ENCODE results near the gene RAPGEF5. TPM values are rescaled to one million over a fixed set of nuclear protein-coding genes. Genes with fewer than 3 reads are reported as not detected.

Gene RAPGEF5
- total RNA-seq, 1 experiment from 2014 or later = 15.6 TPM

DNA sequence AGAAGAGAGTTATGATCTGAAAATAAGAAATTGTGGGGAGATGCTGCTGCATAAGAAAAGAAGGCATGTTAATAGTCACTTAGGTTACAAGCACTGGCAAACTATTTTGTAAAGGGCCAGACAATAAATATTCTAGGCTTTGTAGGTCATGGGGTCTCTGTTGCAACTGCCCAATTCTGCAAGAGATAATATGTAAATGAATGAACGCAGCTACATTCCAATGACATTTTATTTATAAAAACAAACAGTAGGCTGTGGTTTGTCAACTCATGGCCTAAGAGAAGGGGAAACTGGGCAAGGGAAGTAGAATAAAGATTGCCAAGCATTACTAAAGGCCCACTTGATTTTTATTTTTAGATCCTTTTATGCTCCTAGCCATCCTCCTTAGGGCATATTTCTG, 133.1 kb downstream of the RAPGEF5 start:
- POLR2A ChIA-PET = no interaction called here
- Histone ChIP-seq H3K79me2 (ENCODE audit: insufficient read depth, low read length) (no peaks in the 10 kb centered on the region), H3K27ac (ENCODE audit: low read depth, low read length) (no peak overlapping the region), H3K9me2 (ENCODE audit: insufficient read depth) (no peaks in the 10 kb centered on the region), H3K36me3 (ENCODE audit: control insufficient read depth in 1 of 2, insufficient read depth in 2 of 2, low read length in 2 of 2) (no peaks in the 10 kb centered on the region), H3K4me1 (ENCODE audit: control insufficient read depth in 1 of 2, insufficient read depth in 2 of 2, low read length in 2 of 2) (no peaks in the 10 kb centered on the region), H3K9ac (ENCODE audit: low read length) (no peak overlapping the region), H2AFZ (ENCODE audit: low read depth, low read length, poor library complexity, severe bottlenecking) (no peak overlapping the region), H3K27me3 (ENCODE audit: insufficient read depth, low read length) (no peaks in the 10 kb centered on the region), H3K4me2 (ENCODE audit: low read length) (no peak overlapping the region), H3K4me3 (replicated peaks in 1 of 2; ENCODE audit: low read depth in 1 of 2, low read length in 2 of 2) (no peak overlapping the region), H3K9me3 (ENCODE audit: control insufficient read depth in 1 of 2, insufficient read depth in 1 of 2, low read depth in 1 of 2, low read length in 2 of 2) (no peaks in the 10 kb centered on the region), H4K20me1 (ENCODE audit: insufficient read depth) (no peaks in the 10 kb centered on the region)
- CTCF ChIA-PET = no interaction called here
- TF ChIP-seq, protein P1, sequence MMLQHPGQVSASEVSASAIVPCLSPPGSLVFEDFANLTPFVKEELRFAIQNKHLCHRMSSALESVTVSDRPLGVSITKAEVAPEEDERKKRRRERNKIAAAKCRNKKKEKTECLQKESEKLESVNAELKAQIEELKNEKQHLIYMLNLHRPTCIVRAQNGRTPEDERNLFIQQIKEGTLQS (IDR thresholded peaks at IDR 0.05) = no peak
- TF ChIP-seq, protein P2, sequence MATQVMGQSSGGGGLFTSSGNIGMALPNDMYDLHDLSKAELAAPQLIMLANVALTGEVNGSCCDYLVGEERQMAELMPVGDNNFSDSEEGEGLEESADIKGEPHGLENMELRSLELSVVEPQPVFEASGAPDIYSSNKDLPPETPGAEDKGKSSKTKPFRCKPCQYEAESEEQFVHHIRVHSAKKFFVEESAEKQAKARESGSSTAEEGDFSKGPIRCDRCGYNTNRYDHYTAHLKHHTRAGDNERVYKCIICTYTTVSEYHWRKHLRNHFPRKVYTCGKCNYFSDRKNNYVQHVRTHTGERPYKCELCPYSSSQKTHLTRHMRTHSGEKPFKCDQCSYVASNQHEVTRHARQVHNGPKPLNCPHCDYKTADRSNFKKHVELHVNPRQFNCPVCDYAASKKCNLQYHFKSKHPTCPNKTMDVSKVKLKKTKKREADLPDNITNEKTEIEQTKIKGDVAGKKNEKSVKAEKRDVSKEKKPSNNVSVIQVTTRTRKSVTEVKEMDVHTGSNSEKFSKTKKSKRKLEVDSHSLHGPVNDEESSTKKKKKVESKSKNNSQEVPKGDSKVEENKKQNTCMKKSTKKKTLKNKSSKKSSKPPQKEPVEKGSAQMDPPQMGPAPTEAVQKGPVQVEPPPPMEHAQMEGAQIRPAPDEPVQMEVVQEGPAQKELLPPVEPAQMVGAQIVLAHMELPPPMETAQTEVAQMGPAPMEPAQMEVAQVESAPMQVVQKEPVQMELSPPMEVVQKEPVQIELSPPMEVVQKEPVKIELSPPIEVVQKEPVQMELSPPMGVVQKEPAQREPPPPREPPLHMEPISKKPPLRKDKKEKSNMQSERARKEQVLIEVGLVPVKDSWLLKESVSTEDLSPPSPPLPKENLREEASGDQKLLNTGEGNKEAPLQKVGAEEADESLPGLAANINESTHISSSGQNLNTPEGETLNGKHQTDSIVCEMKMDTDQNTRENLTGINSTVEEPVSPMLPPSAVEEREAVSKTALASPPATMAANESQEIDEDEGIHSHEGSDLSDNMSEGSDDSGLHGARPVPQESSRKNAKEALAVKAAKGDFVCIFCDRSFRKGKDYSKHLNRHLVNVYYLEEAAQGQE (IDR thresholded peaks at IDR 0.05; ENCODE audit: low read depth) = no peak
- TF ChIP-seq ELF1 (IDR thresholded peaks at IDR 0.05; ENCODE audit: borderline replicate concordance, low read depth) = no peak
- no peak for TF ChIP-seq RAD21 (IDR thresholded peaks at IDR 0.05; ENCODE audit: low read depth)
- no peak for TF ChIP-seq TCF7L2 (IDR thresholded peaks at IDR 0.05; ENCODE audit: borderline replicate concordance, extremely low read depth, insufficient read depth, insufficient read length)
- TF ChIP-seq ZNF274 (IDR thresholded peaks at IDR 0.05; ENCODE audit: low read depth, low read length) = no peak
- BruUV-seq (replicated peaks) = no TSS peak
- ATAC-seq (no peak), DNase-seq (ENCODE audit: low read depth, low spot score) (no peak)
- intact Hi-C loops (cut with micrococcal nuclease) = no loop called here
- RAD21 ChIA-PET (ENCODE audit: low non-redundant PET in 1 of 2, low total read pairs in 2 of 2, uncharacterized antibody in 2 of 2, unreplicated experiment in 2 of 2) = no interaction called here
